ENCODE data around the gene FHAD1. TPM values are rescaled to one million over a fixed set of nuclear protein-coding genes. Genes with fewer than 3 reads are reported as not detected.

The FHAD1 gene
- total RNA-seq, 1 donor from 2014 or later, result not detected

DNA sequence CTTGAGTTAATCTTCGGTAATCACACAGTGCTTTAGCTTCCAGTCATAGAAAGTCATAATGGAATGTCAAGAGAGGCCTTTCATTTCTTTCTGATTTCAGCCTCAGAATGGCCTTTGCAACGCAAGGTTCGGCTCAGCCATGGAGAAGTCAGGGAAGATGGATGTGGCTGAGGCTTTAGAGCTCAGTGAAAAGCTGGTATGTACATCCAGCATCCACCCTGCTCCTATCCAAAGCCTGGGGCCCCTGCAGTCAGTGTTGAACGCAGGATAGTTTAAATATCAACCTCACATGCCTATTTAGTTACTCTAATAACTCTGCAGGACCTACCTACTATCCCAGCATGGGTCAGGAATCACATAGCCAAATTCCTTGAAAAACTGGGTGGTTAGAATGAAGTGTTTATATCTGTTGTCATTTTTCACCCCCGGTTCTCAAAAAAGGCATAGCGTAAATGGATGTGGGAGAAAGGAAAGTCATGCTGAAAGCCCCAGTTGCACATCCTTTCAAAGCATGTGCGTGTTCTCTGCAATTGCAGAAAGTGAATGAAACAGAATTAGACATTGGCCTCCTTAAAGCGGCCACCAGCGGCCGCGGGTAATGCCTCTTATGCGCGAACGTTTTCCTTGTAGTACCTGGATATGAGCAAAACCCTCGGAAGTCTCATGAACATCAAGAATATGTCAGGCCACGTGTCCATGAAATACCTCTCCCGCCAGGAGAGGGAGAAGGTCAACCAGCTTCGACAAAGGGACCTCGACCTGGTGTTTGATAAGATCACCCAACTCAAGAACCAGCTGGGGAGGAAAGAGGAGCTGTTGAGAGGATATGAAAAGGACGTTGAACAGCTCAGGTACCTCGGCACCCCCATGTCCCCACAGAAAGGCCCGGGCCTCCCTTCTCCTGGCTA lies 133.8 kb downstream of the FHAD1 start:
- Mint-ChIP-seq H3K4me1 (ENCODE audit: low read depth) (no peaks in the 10 kb centered on the region), H3K27me3 (ENCODE audit: low read depth) (peaks cover 45% of the 10 kb centered on the region), H3K27ac (ENCODE audit: unreplicated experiment) (no peak overlapping the region), H3K9me3 (ENCODE audit: low read depth) (no peaks in the 10 kb centered on the region), H3K4me3 (ENCODE audit: unreplicated experiment) (no peak overlapping the region), H3K36me3 (ENCODE audit: low read depth) (no peaks in the 10 kb centered on the region)
- TF ChIP-seq CTCF (IDR thresholded peaks at IDR 0.05), result no peak
- no peak for DNase-seq (ENCODE audit: low spot score)

GRCh38 chr1:15381805-15382204 lies 134.8 kb downstream of the FHAD1 start:
- Mint-ChIP-seq H3K4me3 (ENCODE audit: unreplicated experiment) (no peak overlapping the region), H3K4me1 (ENCODE audit: low read depth) (no peaks in the 10 kb centered on the region), H3K27me3 (ENCODE audit: low read depth) (peaks cover 47% of the 10 kb centered on the region), H3K36me3 (ENCODE audit: low read depth) (no peaks in the 10 kb centered on the region), H3K9me3 (ENCODE audit: low read depth) (no peaks in the 10 kb centered on the region), H3K27ac (ENCODE audit: unreplicated experiment) (no peak overlapping the region)
- DNase-seq (ENCODE audit: low spot score), result no peak
- TF ChIP-seq CTCF (IDR thresholded peaks at IDR 0.05), result no peak

- no peak overlapping the region for H3K4me3 Mint-ChIP-seq (ENCODE audit: unreplicated experiment)
Observed at GRCh38 chr1:15382601-15383518, 135.8 kb downstream of the FHAD1 start.

GRCh38 chr1:15383810-15384209 lies 136.8 kb downstream of the FHAD1 start:
- Mint-ChIP-seq H3K27ac (ENCODE audit: unreplicated experiment) (no peak overlapping the region), H3K4me3 (ENCODE audit: unreplicated experiment) (no peak overlapping the region)

More at GRCh38 chr1:15382601-15383518, 135.8 kb downstream of the FHAD1 start:
- peaks cover 49% of the 10 kb centered on the region for H3K27me3 Mint-ChIP-seq (ENCODE audit: low read depth)
- H3K27ac Mint-ChIP-seq (ENCODE audit: unreplicated experiment), result no peak overlapping the region
- no peaks in the 10 kb centered on the region for H3K4me1 Mint-ChIP-seq (ENCODE audit: low read depth)
- DNase-seq (ENCODE audit: low spot score), result no peak
- TF ChIP-seq CTCF (IDR thresholded peaks at IDR 0.05), result no peak
- H3K9me3 Mint-ChIP-seq (ENCODE audit: low read depth), result no peaks in the 10 kb centered on the region
- no peaks in the 10 kb centered on the region for H3K36me3 Mint-ChIP-seq (ENCODE audit: low read depth)

More at GRCh38 chr1:15383810-15384209, 136.8 kb downstream of the FHAD1 start:
- Mint-ChIP-seq H3K9me3 (ENCODE audit: low read depth) (no peaks in the 10 kb centered on the region), H3K36me3 (ENCODE audit: low read depth) (no peaks in the 10 kb centered on the region), H3K4me1 (ENCODE audit: low read depth) (no peaks in the 10 kb centered on the region), H3K27me3 (ENCODE audit: low read depth) (peaks cover 48% of the 10 kb centered on the region)
- DNase-seq (ENCODE audit: low spot score), result no peak
- TF ChIP-seq CTCF (IDR thresholded peaks at IDR 0.05), result no peak
